ENCODE data around the gene LIMS2.
A peak's percentile ranks its signal among the peaks of the same experiment; 100 is the strongest.

DNA sequence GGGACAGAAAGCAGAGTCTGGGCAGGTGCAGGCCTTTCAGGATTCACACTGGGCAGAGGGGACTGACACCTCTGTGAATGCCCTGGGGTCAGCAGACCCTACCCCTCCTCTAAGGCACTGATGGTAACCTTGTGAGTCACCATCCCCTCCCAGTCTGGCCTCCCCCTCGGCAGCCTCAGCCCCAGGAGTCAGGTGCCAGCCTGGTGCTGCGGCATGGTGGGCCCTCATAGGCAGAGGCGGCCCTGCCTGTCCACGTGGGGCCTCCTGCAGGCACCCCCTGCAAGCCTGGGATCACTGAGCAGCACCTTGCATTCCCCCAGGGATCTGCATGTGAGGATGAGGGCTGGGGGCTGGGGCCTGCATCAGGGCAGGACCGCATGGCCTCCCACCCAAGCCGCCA, 34.2 kb downstream of the LIMS2 start:
- peak in 2 of 3 donors; percentile 17 to 30 for TF ChIP-seq POLR2AphosphoS5 (IDR thresholded peaks at IDR 0.05)
- TF ChIP-seq CTCF (IDR thresholded peaks at IDR 0.05 in 8 of 11, conservative IDR thresholded peaks at IDR 0.05 in 3 of 11) = no peak

Measured in spleen (tissue), 7 donors.